ENCODE data around the gene KMT2D. TPM values are rescaled to one million over a fixed set of nuclear protein-coding genes. Genes with fewer than 3 reads are reported as not detected.

Gene KMT2D
- total and polyA plus RNA-seq, 3 donors from 2014 or later, result 67.1 to 169 (median 148) TPM

DNA sequence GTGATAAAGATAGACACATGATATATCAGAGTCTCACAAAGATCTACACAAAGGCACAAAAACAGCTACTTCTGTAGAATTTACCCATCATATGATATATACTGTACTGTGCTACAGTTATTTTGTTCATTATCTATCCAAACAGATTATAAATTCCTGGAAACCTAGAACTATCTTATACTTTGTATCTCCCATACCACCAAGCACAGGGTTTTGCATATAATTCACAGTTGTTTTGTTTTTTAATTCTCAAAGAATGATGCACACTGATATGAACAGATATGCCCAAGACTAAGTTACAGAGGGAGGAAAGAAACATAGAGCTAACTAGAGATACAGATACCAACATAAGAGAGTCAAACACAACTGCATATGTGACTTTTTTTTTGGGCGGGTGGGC lies 45.4 kb downstream of the KMT2D start:
- TF ChIP-seq POLR2A (IDR thresholded peaks at IDR 0.05), result no peak
- TF ChIP-seq, protein P1, sequence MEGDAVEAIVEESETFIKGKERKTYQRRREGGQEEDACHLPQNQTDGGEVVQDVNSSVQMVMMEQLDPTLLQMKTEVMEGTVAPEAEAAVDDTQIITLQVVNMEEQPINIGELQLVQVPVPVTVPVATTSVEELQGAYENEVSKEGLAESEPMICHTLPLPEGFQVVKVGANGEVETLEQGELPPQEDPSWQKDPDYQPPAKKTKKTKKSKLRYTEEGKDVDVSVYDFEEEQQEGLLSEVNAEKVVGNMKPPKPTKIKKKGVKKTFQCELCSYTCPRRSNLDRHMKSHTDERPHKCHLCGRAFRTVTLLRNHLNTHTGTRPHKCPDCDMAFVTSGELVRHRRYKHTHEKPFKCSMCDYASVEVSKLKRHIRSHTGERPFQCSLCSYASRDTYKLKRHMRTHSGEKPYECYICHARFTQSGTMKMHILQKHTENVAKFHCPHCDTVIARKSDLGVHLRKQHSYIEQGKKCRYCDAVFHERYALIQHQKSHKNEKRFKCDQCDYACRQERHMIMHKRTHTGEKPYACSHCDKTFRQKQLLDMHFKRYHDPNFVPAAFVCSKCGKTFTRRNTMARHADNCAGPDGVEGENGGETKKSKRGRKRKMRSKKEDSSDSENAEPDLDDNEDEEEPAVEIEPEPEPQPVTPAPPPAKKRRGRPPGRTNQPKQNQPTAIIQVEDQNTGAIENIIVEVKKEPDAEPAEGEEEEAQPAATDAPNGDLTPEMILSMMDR (IDR thresholded peaks at IDR 0.05), result no peak
- intact Hi-C loops (cut with DNase I; ENCODE audit: low total_unique reads), result no loop called here

DNA sequence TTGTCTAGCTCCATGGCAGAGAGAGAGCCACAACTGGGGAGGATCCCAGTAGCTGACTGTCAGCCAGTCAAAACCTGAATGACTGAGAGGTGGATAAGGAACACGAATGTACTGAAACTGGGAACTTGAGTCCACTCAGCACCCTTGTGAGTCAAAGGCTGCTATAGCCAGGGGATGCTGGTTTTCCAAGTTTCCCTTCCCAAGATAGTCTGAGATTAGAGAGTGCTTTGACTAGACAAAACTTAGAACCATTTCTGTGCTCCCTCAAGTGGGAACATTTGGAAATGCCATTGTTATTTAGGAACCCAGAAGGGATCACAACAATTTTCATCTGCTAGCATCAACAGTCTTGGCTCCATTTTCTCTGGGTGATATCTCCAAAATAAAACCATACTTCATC lies 46.0 kb downstream of the KMT2D start:
- Histone ChIP-seq H3K27ac (no peak overlapping the region), H3K27me3 (no peaks in the 10 kb centered on the region), H3K36me3 (ENCODE audit: low read depth, missing control alignments) (no peaks in the 10 kb centered on the region), H3K4me3 (no peak overlapping the region), H3K9me3 (no peaks in the 10 kb centered on the region), H3K4me1 (peaks cover 8% of the 10 kb centered on the region)
- no peak for DNase-seq
- intact Hi-C loops (cut with DNase I; ENCODE audit: low total_unique reads), result no loop called here
- TF ChIP-seq, protein P1 (IDR thresholded peaks at IDR 0.05), result no peak
- TF ChIP-seq POLR2A (IDR thresholded peaks at IDR 0.05), result no peak
- WGBS, 2 donors, result 32 to 47% methylated on average over 1 of the region's 1 CpG

More for the DNA sequence above, 45.4 kb downstream of the KMT2D start:
- WGBS, 2 donors, result 86 to 95% methylated on average over 1 of the region's 1 CpG
- Histone ChIP-seq H3K9me3 (no peaks in the 10 kb centered on the region), H3K27me3 (no peaks in the 10 kb centered on the region), H3K4me1 (peaks cover 8% of the 10 kb centered on the region), H3K4me3 (no peak overlapping the region), H3K27ac (no peak overlapping the region), H3K36me3 (ENCODE audit: low read depth, missing control alignments) (no peaks in the 10 kb centered on the region)
- no peak for DNase-seq

DNA sequence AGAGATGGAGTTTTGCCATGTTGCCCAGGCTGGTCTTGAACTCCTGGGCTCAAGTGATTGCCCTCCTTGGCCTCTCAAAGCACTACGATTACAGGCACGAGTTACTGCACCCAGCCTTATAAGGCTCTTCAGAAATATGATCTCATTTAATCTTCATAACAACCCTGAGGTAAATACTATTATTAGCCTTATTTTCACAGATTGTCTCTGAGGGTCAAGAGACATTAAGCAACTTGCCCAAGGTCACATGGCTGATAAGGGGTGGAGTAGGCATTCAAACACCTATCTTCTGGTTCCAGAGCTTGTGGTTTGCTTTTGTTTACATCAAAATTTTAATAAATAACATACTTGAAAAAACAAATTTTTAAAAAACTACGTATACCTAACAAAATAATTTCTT lies 47.2 kb downstream of the KMT2D start:
- H3K27ac ChIP-seq, result no peak overlapping the region
- no peaks in the 10 kb centered on the region for H3K27me3 ChIP-seq
- peaks cover 8% of the 10 kb centered on the region for H3K4me1 ChIP-seq
- TF ChIP-seq, protein P1 (IDR thresholded peaks at IDR 0.05), result no peak
- TF ChIP-seq POLR2A (IDR thresholded peaks at IDR 0.05), result no peak
- no peaks in the 10 kb centered on the region for H3K36me3 ChIP-seq (ENCODE audit: low read depth, missing control alignments)
- 75 to 79% methylated on average over 3 of the region's 3 CpGs for WGBS, 2 donors
- H3K4me3 ChIP-seq, result no peak overlapping the region
- intact Hi-C loops (cut with DNase I; ENCODE audit: low total_unique reads), result no loop called here
- no peak for DNase-seq
- no peaks in the 10 kb centered on the region for H3K9me3 ChIP-seq

DNA sequence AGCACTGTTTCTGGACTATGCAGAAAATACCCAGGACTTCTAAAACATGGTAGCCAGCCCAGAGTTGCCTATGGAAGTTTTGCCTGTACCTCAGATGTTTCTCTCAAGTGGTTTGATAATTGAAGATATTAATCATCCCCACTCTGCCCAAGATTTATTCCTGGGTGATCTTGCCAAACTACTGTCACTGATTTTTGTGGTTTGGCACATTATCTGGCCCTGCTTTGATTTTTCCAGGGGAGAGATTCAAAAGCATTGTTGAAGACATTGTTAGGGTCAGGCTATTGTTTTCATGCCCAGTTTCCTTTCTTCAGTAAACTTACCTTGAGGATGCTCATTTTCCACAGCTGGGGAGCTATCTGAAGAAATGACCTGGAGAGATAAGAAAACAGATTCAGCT lies 47.9 kb downstream of the KMT2D start:
- no peaks in the 10 kb centered on the region for H3K9me3 ChIP-seq
- no peak overlapping the region for H3K27ac ChIP-seq
- H3K4me1 ChIP-seq, result peaks cover 6% of the 10 kb centered on the region
- H3K27me3 ChIP-seq, result no peaks in the 10 kb centered on the region
- intact Hi-C loops (cut with DNase I; ENCODE audit: low total_unique reads), result no loop called here
- H3K4me3 ChIP-seq, result no peak overlapping the region
- no peak for TF ChIP-seq POLR2A (IDR thresholded peaks at IDR 0.05)
- TF ChIP-seq, protein P1 (IDR thresholded peaks at IDR 0.05), result no peak
- no peaks in the 10 kb centered on the region for H3K36me3 ChIP-seq (ENCODE audit: low read depth, missing control alignments)
- no peak for DNase-seq

Other genes starting within 250 kb of the KMT2D start
- 10 to 100 TPM; 17.2 to 19.3 TPM for gene CACNB3, start 242.3 kb downstream of the KMT2D start, total RNA-seq
- 20.1 TPM for gene CACNB3, start 242.3 kb downstream of the KMT2D start, polyA plus RNA-seq (ENCODE audit: insufficient read depth, low read depth, low replicate concordance)
- gene DDX23, start 208.6 kb downstream of the KMT2D start, total RNA-seq, result 10 to 100 TPM; 85.0 to 96.1 TPM
- 69.4 TPM for gene DDX23, start 208.6 kb downstream of the KMT2D start, polyA plus RNA-seq (ENCODE audit: insufficient read depth, low read depth, low replicate concordance)
- 1 to 10 TPM in 1 of 2 donors, under 1 TPM in 1; 0.81 to 1.1 TPM for gene RND1, start 194.9 kb downstream of the KMT2D start, total RNA-seq
- gene RND1, start 194.9 kb downstream of the KMT2D start, polyA plus RNA-seq (ENCODE audit: insufficient read depth, low read depth, low replicate concordance), result 1.2 TPM
- 10 to 100 TPM; 13.4 to 22.4 TPM for gene FKBP11, start 135.3 kb downstream of the KMT2D start, total RNA-seq
- 16.4 TPM for gene FKBP11, start 135.3 kb downstream of the KMT2D start, polyA plus RNA-seq (ENCODE audit: insufficient read depth, low read depth, low replicate concordance)
- 10 to 100 TPM; 78.3 to 92.9 TPM for gene ARF3, start 103.3 kb downstream of the KMT2D start, total RNA-seq
- gene ARF3, start 103.3 kb downstream of the KMT2D start, polyA plus RNA-seq (ENCODE audit: insufficient read depth, low read depth, low replicate concordance), result 134 TPM
- 1 to 10 TPM; 1.1 to 3.1 TPM for gene WNT10B, start 89.1 kb downstream of the KMT2D start, total RNA-seq
- 1.8 TPM for gene WNT10B, start 89.1 kb downstream of the KMT2D start, polyA plus RNA-seq (ENCODE audit: insufficient read depth, low read depth, low replicate concordance)
- 1 to 10 TPM; 1.2 to 1.4 TPM for gene WNT1, start 82.5 kb downstream of the KMT2D start, total RNA-seq
- 0.62 TPM for gene WNT1, start 82.5 kb downstream of the KMT2D start, polyA plus RNA-seq (ENCODE audit: insufficient read depth, low read depth, low replicate concordance)
- gene DDN, start 61.4 kb downstream of the KMT2D start, total RNA-seq, result under 1 TPM; 0.31 to 0.55 TPM
- gene DDN, start 61.4 kb downstream of the KMT2D start, polyA plus RNA-seq (ENCODE audit: insufficient read depth, low read depth, low replicate concordance), result 0.96 TPM
- 10 to 100 TPM; 52.7 to 59.6 TPM for gene PRKAG1, start 42.0 kb downstream of the KMT2D start, total RNA-seq
- 80.7 TPM for gene PRKAG1, start 42.0 kb downstream of the KMT2D start, polyA plus RNA-seq (ENCODE audit: insufficient read depth, low read depth, low replicate concordance)
- 1 to 10 TPM; 1.7 to 5.9 TPM for gene RHEBL1, start 9.2 kb upstream of the KMT2D start, total RNA-seq
- gene RHEBL1, start 9.2 kb upstream of the KMT2D start, polyA plus RNA-seq (ENCODE audit: insufficient read depth, low read depth, low replicate concordance), result 1.5 TPM
- gene DHH, start 34.0 kb upstream of the KMT2D start, total RNA-seq, result 100 to 1,000 TPM in 1 of 2 donors, 10 to 100 TPM in 1; 97.6 to 148 TPM
- 40.0 TPM for gene DHH, start 34.0 kb upstream of the KMT2D start, polyA plus RNA-seq (ENCODE audit: insufficient read depth, low read depth, low replicate concordance)
- 100 to 1,000 TPM; 223 to 265 TPM for gene LMBR1L, start 50.1 kb upstream of the KMT2D start, total RNA-seq
- 178 TPM for gene LMBR1L, start 50.1 kb upstream of the KMT2D start, polyA plus RNA-seq (ENCODE audit: insufficient read depth, low read depth, low replicate concordance)
- 1,000 to 10,000 TPM in 1 of 2 donors, 100 to 1,000 TPM in 1; 642 to 1,178 TPM for gene TUBA1B, start 70.6 kb upstream of the KMT2D start, total RNA-seq
- 894 TPM for gene TUBA1B, start 70.6 kb upstream of the KMT2D start, polyA plus RNA-seq (ENCODE audit: insufficient read depth, low read depth, low replicate concordance)
- 100 to 1,000 TPM; 156 to 269 TPM for gene TUBA1A, start 128.3 kb upstream of the KMT2D start, total RNA-seq
- 282 TPM for gene TUBA1A, start 128.3 kb upstream of the KMT2D start, polyA plus RNA-seq (ENCODE audit: insufficient read depth, low read depth, low replicate concordance)
- 10 to 100 TPM; 72.5 to 78.2 TPM for gene TUBA1C, start 204.3 kb upstream of the KMT2D start, total RNA-seq
- gene TUBA1C, start 204.3 kb upstream of the KMT2D start, polyA plus RNA-seq (ENCODE audit: insufficient read depth, low read depth, low replicate concordance), result 128 TPM
- gene PRPH, start 234.4 kb upstream of the KMT2D start, total RNA-seq, result 10 to 100 TPM; 36.5 to 50.0 TPM
- 112 TPM for gene PRPH, start 234.4 kb upstream of the KMT2D start, polyA plus RNA-seq (ENCODE audit: insufficient read depth, low read depth, low replicate concordance)

All from testis (tissue), 3 donors.